Measurements from ENCODE around the gene FZR1. TPM values are rescaled to one million over a fixed set of nuclear protein-coding genes. Genes with fewer than 3 reads are reported as not detected.

Gene FZR1
- total RNA-seq, 4 donors from 2014 or later = 15.9 to 32.0 (median 21.0) TPM

GRCh38 chr19:3544058-3544376 lies 37.9 kb downstream of the FZR1 start:
- H3K4me1 ChIP-seq = no peaks in the 10 kb centered on the region
- in situ Hi-C loops (cut with MboI; ENCODE audit: low sequenced_read_pairs in 4 of 4) (no loop called here), intact Hi-C loops (cut with DNase I; ENCODE audit: low total_unique reads) (loop anchor here (2.0 kb wide), 1 partner anchor 75 kb away; no protein-coding TSS in a partner anchor)
- H3K27ac ChIP-seq = no peak overlapping the region
- H3K4me3 ChIP-seq = no peak overlapping the region
- ATAC-seq (no peak), DNase-seq (no peak)
- TF ChIP-seq, protein P1, sequence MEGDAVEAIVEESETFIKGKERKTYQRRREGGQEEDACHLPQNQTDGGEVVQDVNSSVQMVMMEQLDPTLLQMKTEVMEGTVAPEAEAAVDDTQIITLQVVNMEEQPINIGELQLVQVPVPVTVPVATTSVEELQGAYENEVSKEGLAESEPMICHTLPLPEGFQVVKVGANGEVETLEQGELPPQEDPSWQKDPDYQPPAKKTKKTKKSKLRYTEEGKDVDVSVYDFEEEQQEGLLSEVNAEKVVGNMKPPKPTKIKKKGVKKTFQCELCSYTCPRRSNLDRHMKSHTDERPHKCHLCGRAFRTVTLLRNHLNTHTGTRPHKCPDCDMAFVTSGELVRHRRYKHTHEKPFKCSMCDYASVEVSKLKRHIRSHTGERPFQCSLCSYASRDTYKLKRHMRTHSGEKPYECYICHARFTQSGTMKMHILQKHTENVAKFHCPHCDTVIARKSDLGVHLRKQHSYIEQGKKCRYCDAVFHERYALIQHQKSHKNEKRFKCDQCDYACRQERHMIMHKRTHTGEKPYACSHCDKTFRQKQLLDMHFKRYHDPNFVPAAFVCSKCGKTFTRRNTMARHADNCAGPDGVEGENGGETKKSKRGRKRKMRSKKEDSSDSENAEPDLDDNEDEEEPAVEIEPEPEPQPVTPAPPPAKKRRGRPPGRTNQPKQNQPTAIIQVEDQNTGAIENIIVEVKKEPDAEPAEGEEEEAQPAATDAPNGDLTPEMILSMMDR (IDR thresholded peaks at IDR 0.05 in 4 of 5, conservative IDR thresholded peaks at IDR 0.05 in 1 of 5) = no peak
- TF ChIP-seq POLR2A (IDR thresholded peaks at IDR 0.05) = no peak
- no peaks in the 10 kb centered on the region for H3K36me3 ChIP-seq
- no peaks in the 10 kb centered on the region for H3K9me3 ChIP-seq
- no peaks in the 10 kb centered on the region for H3K27me3 ChIP-seq

DNA sequence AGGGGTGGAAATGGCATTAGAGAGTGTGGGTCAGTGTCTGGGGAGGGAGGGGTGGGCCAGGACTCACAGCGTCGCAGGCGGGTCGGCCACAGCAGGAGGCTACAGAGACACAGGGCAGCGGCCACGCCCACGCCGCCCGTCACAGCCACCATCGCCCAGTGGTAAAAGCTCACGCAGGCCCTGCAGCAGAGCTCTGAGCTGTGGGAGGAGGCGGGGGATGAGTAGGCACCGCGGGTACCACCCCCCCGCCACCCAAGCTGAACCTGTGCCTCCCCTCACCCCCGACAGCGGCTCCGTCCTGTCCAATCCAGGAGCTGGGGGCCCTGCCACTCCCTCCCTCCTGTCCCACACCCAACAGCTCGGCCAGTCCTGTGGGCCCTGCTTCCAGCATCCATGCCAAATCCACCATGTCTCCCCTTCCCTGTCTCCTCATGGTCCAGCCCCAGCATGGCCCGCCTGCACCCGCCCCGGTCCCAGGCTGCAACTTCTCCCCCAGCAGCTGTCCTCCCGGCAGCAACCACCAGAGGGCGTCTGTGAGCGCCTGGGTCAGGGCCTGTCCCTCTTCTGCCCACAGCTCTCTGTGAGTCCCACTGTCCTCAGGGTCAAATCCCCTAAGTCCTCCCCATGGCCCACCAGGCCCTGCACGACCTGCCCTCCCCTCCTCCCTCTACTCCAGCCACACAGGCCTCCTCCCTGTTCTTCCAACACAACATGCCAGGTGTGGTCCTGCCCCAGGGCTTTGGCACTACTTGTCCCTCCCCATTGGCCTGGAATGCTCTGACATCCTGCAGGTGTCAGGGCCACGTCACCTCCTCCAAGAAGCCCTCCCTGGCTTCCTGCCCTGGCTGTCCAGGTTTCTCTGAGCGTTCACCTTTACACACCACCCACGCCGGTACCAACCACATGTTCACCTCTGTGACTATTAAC lies 38.9 kb downstream of the FZR1 start:
- peak; percentile 39 to 65 for DNase-seq
- TF ChIP-seq, protein P1 (IDR thresholded peaks at IDR 0.05 in 4 of 5, conservative IDR thresholded peaks at IDR 0.05 in 1 of 5) = peak; percentile 86 to 96 (median 95)
- TF ChIP-seq POLR2A (IDR thresholded peaks at IDR 0.05) = no peak
- peak; percentile 66 to 85 for ATAC-seq
- H3K36me3 ChIP-seq = no peaks in the 10 kb centered on the region
- no peaks in the 10 kb centered on the region for H3K9me3 ChIP-seq
- H3K4me3 ChIP-seq = no peak overlapping the region
- intact Hi-C loops (cut with DNase I; ENCODE audit: low total_unique reads) (loop anchor here (2.0 to 5.0 kb wide), 2 partner anchors 37 to 74 kb away; no protein-coding TSS in a partner anchor), in situ Hi-C loops (cut with MboI; ENCODE audit: low sequenced_read_pairs in 4 of 4) (no loop called here)
- H3K27ac ChIP-seq = no peak overlapping the region
- H3K4me1 ChIP-seq = no peaks in the 10 kb centered on the region
- H3K27me3 ChIP-seq = no peaks in the 10 kb centered on the region

DNA sequence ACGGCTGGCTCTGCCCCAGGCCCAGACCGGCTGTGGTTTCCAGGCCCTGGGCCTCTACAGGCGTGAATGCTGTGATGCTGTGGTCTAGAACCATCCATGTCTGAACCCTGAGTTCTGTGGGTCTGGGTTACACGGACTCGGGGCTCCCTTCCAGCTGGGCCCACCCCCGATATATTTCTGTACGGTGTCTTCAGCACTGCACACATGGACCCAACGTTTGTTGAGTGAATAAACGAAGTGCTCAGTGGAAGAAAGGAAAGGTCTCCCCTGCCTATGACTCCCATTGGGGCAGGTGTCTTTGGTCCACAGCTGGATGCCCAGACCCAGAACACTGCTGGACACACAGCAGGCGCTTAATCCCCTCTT lies 39.5 kb downstream of the FZR1 start:
- no peaks in the 10 kb centered on the region for H3K36me3 ChIP-seq
- H3K27ac ChIP-seq = no peak overlapping the region
- intact Hi-C loops (cut with DNase I; ENCODE audit: low total_unique reads) (loop anchor here (2.0 to 5.0 kb wide), 2 partner anchors 37 to 73 kb away; no protein-coding TSS in a partner anchor), in situ Hi-C loops (cut with MboI; ENCODE audit: low sequenced_read_pairs in 4 of 4) (no loop called here)
- H3K9me3 ChIP-seq = no peaks in the 10 kb centered on the region
- no peak for DNase-seq
- H3K4me1 ChIP-seq = no peaks in the 10 kb centered on the region
- no peak for TF ChIP-seq POLR2A (IDR thresholded peaks at IDR 0.05)
- TF ChIP-seq, protein P1 (IDR thresholded peaks at IDR 0.05 in 4 of 5, conservative IDR thresholded peaks at IDR 0.05 in 1 of 5) = no peak
- no peak for ATAC-seq
- no peak overlapping the region for H3K4me3 ChIP-seq
- no peaks in the 10 kb centered on the region for H3K27me3 ChIP-seq

- no peak overlapping the region for H3K4me3 ChIP-seq
- no peaks in the 10 kb centered on the region for H3K4me1 ChIP-seq
- no peak for TF ChIP-seq POLR2A (IDR thresholded peaks at IDR 0.05)
- TF ChIP-seq, protein P1 (IDR thresholded peaks at IDR 0.05 in 4 of 5, conservative IDR thresholded peaks at IDR 0.05 in 1 of 5) = no peak
- intact Hi-C loops (cut with DNase I; ENCODE audit: low total_unique reads) = loop anchor here (5.0 kb wide), 1 partner anchor 36 kb away; no protein-coding TSS in a partner anchor
- H3K9me3 ChIP-seq = no peaks in the 10 kb centered on the region
- no peak for DNase-seq
- no peak overlapping the region for H3K27ac ChIP-seq
- ATAC-seq = no peak
- in situ Hi-C loops (cut with MboI; ENCODE audit: low sequenced_read_pairs in 4 of 4) = no loop called here
- H3K36me3 ChIP-seq = no peaks in the 10 kb centered on the region
- H3K27me3 ChIP-seq = no peaks in the 10 kb centered on the region
Measured at GRCh38 chr19:3546119-3546518, 40.0 kb downstream of the FZR1 start.

Data from gastrocnemius medialis (tissue), 4 donors.